HG03135 (cell line): ENCODE data around the gene NTNG1.

ENCODE experiments used
- ATAC-seq: cut with Tn5 transposase; IDR thresholded peaks from one replicate; pipeline ENCODE4 v1.9.1; 2021; ENCODE audit warnings: mild to moderate bottlenecking, moderate library complexity; ENCODE audit not compliant: unreplicated experiment

NTNG1 gene

DNA sequence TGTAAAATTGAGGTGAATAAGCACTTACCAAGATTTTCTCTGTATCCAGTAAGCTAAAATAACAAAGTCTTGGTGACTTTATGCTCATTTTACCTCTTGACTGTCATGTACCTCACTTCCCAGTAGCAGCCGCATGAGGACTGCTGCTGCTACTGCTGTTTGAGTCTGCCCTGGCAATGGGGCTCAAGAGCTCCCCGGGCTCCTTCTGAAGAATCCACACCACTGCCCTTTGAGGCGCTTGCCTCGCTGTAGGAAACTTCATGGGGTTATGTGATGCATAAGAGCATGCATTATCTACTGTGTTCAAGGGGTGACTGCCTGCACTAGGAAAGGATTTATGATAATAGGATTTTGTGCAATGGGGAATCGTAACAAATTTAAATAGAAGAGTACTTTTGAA is 113.5 kb downstream of the NTNG1 start:
- ATAC-seq, result no peak

DNA sequence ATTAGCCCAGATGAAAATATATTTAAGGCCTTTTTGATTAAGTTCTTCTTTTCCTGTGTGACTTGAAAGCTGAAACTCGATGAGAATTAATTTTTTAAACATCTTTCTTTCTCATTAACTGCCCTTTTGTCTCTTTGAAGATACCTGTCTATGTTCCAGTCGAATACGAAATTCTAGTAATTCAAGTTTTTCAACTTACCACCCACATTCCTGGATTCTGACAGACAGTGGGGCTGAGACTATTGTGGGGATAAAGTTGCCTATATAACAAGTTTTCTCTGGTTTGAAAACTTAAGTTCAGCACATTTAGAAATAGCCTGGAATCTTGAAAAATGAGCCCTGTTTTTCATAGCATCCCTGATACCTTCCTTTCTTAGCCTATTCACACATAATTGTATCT is 114.6 kb downstream of the NTNG1 start:
- no peak for ATAC-seq

DNA sequence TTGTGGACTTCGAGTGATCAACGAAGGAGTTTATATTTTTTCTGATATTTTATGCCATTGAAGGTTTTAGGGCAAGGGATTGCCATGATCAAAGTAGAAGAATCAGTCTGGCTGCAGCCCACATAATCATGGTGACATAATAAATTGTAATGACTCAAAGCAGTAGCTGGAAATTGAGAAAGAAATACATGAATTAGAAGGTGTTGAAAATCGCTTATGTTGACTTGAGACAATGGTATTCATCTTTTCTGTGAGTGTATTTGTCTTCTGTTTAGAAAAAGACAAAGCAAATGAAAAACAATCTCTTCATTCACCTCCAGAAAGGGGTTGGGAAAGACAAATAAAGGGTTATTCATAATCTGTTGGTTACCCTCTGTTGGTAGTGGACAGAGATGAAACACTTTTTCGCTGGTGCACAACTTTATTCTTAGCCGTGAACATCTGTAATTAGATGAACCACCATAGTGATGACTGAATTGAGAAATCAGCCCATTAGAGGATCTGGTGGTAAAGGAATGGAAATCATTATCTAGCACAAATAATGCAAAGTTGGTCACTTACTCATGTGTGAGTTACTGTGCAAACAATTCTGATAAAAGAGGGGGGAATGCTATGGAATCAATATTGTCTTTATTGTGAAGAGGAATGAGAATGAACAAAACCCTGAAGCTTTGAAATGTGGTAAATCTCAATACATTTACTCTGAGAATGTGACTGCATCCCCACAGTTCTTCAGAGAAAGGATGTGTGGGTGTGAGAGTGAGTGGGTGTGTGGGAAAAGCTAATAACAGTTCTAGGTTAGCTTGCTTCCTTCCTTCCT is 121.8 kb downstream of the NTNG1 start:
- no peak for ATAC-seq

DNA sequence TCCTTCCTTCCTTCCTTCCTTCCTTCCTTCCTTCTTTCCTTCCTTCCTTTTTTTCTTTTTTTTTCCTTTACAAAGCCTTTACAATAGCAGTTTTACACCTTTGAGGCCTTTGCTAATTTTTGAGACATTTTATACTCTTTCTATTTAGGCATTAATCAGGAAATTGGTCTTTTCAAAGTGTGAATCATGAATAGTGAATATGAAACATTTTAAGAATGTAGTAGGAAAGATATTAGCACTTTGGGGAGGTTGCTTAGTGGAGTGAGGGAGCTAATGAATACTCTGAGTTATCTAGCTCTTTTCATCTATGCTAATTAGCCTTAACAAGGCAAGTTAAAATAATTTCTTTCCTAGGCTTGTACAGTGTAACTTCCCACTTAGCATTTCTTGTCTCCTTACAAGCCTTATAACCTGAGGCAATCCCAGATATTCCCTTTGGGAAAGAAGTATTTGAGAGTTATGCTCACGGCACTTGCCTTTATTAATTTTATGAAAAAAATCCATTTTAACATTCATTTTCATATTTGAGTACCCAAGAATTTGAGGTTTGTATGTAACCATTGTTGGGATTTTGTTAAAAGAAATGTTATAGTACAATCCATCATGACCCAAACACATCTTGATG is 122.6 kb downstream of the NTNG1 start:
- no peak for ATAC-seq

DNA sequence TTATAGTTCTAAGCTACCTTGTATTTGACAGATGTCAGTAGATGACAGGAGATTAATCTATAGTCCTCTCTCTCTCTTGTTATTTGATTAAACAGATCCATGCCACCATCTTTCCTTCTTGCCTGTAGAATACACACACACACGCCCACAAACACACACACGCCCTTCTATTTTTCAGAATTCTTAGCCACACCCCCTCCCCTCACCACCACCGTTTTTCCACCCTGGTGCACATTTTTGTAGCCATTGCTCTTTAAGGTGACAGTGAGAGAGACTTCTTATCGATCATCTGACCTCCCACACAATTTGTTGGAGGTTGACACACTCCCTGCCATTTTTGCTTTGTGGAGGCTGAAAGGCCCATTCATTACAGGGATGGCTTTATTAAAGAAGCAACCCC is 123.2 kb downstream of the NTNG1 start:
- ATAC-seq, result no peak

DNA sequence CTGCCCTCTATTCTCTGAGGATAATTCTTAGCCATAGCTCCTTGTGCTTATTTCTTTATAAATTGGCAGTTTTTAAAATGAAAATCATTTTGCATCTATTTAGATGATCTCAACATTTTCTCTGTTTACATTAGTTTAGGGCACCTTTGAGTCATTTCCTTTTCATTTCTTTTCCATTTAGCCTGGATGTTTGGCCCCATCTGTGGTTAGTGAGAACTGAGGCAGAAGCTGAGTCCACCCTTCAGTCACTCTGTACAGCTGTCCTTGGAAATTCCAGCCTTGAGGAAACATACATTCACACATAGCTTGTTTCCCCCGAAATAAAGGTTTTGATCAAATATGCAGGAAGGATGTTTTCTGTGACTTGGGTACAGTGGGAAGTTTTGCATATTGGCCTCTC is 123.7 kb downstream of the NTNG1 start:
- ATAC-seq, result no peak

DNA sequence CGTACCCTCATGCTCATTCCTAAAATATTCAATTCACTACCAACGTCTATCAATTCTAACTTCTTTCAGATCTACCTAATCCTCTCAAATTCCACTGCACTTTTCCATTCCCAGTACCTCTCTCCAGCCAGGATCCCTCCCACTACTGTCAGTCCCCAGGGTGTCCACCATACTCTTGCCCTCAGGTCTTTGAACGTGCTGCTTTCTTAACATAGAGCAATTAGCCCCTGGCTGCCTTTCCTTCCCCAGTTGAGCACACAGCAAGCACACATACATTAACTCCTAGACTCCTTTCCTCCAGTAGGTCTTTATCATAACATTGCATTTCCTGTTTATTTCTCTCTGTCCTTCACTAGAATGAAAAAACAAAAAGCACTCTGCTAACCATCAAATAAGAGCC is 126.7 kb downstream of the NTNG1 start:
- no peak for ATAC-seq

DNA sequence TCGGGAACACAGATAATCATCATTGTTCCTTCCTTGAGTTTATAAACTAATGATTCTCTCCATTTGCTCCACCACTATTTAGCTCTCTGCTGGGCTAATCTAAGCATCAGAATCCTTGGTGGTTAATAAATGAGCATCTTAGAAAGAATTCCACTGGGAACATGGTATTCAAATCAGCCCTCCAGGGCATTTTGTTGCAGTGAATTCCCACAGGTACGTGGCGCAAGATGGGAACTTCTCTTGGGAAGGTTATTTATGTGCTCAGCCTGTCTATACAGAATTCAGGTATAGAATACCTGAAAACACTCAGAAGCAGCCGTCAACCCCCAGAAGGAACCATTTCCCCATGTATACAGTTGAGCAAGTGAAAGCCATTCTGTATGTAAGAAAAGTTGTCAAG is 131.5 kb downstream of the NTNG1 start:
- ATAC-seq, result no peak

DNA sequence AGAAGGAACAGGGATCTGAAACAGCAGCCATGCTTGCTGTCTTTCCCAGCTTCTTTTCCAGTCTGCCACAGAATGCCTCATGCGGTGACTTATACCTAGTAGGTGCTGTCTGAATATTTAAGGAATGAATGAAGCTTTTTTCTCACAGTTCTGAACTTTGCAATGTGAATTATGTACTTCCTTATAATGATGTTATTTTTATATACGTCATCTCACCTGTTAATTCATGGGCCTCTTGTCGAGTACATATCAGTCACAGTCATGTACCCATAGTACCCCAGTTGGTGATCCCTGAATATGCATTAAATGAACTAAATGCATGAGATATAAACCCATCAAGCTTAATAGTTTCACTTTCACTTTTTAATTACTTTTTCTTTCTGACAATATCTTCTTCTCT is 132.7 kb downstream of the NTNG1 start:
- ATAC-seq, result no peak

DNA sequence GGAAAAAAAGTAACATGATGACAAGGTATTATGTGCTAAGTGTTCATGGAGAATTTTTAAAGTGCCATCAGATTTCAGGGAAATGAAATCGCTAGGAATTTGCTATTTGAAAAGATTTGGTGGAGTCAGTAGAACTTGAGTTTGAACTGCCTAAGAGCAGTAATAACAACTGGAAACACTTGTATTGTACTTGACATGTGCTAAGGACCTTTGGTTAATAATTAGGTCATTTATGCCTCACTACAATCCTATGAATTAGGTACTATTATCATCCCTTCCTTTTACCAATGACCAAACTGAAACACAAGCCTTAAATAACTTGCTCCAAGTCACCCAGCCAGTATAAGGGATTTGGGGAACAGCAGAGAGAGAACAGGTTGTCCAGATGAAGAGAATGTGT is 133.4 kb downstream of the NTNG1 start:
- ATAC-seq, result no peak

DNA sequence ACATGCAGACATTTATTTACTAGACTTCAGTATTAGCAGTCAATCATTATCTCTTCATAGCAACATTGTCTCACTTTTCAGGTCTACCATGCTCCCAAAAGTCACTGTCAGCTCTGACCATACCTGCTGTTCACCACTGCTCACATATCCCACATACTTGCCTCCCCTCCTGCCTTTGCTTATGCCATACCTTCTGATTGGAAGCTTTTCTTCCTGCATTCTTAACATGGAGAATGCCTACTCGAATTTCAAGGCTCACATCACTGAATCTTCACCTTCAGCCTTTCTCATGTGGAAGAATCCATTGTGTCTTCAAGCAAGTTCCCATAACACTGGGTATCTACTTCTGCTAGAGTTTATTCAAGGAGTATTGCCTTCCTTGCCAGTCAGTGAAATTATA is 135.4 kb downstream of the NTNG1 start:
- no peak for ATAC-seq

DNA sequence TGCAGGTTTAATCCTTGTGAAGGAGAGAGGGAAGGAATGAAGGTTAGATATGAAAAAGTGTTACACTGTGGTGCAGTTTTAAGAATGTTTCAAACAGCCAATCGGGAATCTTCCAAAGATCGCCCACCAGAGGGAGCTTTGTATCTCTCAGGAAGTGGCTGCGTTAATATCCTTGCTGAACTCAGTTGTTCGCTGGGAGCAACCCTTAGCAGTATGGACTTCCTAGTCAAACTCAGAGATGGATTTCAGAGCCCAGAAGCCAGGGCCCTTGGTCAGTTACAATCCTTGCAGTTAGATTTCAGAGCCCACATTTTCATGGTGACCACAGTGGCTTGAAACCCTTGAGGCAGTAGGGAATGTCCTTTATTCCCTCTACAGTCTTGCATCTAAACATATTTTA is 136.2 kb downstream of the NTNG1 start:
- no peak for ATAC-seq

DNA sequence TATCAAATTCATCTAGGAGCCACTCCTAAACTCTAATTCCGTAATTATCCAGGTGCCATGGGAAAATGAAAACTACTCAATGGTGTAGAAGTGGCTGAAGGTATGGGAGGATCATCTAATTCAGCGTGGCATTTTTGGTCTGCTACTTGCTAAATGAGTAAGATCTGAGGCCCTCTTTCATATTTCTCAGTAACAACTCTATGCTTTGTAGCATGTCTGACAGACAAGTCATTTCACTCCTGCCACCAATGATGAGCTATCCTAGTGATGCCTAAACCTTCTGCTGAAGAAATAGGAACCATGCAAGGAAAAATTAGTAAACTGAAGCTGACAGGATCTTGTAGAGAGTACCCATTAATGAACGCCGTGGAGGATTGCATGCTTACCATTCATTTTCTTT is 145.3 kb downstream of the NTNG1 start:
- ATAC-seq, result no peak

DNA sequence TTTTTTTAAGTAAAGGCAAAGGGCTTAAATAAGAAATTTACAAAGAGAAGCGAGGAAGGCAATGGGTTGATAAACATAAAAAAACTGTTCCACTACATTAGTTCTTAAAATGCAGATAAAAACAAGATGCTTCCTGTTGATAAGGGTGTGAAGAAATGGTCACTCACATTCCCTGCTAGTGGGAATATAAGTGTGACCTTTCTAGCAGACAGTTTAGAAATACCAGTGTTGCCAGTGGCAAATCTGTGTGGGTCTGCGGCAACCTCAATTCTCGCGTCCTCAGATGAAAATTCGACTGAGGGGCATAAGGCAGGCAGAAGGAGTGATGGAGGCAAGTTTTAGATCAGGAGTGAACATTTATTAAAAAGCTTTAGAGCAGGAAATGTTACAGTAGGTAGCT is 151.1 kb downstream of the NTNG1 start:
- ATAC-seq, result no peak

DNA sequence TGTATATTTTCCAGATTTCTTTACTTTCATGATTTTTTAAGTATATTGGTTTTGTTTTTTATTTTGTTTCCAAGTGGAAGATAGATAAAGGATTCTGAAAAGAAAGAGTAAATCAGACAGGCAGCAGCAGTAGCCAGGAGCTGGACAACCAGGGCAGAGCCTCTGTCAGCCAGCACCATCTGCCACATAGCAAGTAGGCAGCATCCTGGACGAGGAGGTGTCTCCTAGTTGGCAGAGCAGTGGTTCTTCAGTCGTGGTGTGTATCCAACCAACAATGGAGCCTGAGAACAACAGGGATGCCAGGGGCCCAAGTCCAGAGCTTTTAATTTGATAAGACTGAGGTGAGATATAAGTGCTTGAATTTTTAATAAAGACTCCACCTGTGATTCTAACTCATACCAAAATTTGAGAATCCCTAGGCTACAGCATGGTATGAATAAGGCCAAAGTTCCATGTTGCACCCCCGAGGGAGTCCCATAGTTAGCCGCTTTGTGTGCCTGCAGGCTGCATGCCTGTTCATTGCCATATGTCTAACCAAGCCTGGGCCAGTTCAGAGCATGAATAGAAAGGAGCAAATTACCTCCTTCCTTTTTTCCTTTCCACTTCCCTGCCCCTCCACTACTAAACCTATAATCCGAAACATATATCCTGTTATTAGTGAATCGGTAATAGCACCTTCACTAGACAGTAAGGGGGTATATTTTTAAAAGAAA is 153.2 kb downstream of the NTNG1 start:
- no peak for ATAC-seq

DNA sequence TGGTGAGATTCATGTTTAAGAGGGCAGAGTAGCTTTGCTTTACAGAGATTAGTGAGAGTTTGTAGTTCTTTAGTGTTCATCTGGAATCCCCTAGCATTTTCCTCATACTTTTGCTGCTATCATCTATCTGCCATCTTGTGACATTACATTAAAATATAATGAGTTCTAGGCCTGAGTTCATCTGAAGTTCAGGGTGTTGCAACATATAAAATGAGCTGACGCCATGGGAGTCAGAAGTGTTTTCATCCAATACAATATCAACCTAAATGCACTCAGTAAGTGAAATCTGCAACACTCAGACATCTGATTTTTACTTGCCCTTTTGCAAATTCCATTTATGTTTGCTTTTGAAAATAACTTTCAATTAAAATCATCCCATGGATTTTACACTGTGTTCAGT is 153.8 kb downstream of the NTNG1 start:
- ATAC-seq, result no peak

DNA sequence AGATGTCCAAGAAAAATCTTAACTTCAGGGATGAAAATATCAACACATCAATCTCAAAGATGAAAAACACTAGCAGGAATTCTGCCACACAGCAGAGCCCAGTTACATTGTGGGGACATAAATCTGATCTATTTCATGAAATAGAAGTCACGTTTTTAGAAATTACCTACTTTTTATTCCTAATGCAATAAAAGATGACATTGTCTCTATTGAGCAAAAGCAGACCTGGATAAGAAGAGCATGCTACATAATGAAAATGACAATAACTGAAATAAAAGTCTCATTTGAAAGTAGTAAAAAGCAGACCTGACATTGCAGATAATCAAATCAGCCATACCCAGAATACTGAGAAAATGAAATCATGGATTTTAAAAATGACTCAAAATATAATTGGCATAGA is 156.8 kb downstream of the NTNG1 start:
- ATAC-seq, result no peak

DNA sequence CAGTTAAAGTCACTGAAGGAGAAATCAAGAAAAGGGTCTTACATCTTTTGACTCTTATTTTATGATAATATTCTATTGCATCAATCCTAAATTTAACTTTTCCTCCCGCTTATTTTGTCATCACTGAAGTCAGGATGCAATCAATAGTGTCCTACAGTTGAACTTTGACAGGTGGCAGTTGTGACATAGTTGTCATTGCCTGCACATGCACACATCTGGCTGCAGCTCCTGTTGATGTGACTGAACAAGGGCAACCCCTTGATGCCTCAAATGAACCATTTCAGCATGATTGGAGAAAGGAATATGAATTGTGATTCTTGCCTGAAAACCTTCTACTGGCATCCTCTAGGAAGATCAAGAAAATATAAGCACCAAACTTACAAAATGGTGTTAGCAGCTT is 157.7 kb downstream of the NTNG1 start:
- no peak for ATAC-seq

DNA sequence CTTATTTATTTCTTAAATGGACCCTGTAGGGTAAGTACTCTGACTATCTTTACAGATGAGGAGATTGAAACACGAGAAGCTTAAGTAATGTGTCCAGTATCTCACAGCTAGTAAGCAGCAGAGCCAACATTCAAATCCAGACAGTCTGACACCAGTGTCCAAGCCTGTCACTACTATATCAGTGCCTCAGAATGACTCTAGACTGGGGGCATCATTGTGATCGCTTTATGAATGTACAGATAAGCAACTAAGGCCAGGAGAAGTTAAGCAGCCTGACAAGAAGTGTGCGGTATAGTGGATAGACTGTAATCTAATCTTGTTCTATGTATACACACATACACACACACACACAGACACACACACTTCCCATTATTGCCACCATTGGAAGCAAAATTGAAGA is 158.7 kb downstream of the NTNG1 start:
- no peak for ATAC-seq

DNA sequence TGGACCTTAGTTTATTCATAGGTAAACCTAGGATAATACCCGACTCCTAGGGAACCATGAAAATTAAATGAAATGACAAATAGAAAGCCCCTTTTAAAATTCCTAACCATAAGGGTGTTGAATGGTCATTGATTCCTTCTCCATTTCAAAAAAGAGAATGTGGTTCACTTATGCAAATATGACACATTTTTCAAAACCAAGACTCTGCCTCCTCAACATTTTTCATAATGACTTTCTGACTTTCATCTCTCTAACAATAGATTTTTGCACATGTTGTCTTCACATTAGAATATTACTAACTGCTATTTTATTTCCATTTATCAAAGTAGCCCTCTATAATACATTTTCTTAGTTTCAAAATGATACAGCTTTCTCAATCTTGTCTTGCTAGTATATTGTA is 169.1 kb downstream of the NTNG1 start:
- no peak for ATAC-seq

DNA sequence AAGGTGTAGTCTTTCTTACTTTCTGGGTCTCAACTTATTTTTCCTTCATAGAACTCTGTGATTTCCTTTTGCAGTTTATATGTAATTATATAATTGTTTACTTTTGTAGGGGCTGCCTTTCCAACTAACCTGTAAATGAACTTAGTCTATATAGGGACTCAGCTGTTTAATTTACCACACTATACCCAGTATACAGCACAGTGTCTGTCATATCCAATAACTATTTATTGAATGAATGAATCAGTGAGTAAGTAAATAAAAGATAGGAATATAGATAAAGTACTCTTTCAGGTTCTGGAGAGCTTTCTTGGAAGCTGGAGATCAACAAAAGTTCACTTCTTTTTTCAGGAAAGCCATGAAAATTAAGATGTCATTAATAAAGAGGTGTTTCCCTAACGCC is 174.8 kb downstream of the NTNG1 start:
- ATAC-seq, result no peak

DNA sequence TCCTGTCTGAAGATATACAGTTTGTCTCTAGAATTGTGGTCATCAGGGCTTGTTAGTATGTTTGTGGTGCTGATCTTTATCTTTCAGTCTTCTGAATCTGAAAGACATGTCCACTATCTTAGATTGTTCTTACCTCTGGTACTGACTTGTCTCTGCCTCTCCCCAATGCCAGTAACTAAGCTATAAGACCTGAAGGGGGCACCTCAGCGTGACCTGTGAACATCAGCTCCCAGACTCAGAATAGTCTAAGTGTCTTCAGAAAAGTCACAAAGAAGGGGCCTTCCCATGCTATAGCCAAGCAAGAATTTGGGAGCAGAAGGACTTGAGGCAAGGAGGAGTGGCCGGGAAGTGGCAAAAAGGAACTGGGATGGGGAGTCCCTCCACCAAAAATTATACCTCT is 178.1 kb downstream of the NTNG1 start:
- no peak for ATAC-seq
